HG03378 (cell line): ENCODE measurements around the gene KRTAP10-3.

ENCODE experiments used
- ATAC-seq: cut with Tn5 transposase; IDR thresholded peaks from one replicate; pipeline ENCODE4 v1.9.1; 2021; ENCODE audit warnings: mild to moderate bottlenecking, moderate library complexity; ENCODE audit not compliant: unreplicated experiment

The KRTAP10-3 gene

DNA sequence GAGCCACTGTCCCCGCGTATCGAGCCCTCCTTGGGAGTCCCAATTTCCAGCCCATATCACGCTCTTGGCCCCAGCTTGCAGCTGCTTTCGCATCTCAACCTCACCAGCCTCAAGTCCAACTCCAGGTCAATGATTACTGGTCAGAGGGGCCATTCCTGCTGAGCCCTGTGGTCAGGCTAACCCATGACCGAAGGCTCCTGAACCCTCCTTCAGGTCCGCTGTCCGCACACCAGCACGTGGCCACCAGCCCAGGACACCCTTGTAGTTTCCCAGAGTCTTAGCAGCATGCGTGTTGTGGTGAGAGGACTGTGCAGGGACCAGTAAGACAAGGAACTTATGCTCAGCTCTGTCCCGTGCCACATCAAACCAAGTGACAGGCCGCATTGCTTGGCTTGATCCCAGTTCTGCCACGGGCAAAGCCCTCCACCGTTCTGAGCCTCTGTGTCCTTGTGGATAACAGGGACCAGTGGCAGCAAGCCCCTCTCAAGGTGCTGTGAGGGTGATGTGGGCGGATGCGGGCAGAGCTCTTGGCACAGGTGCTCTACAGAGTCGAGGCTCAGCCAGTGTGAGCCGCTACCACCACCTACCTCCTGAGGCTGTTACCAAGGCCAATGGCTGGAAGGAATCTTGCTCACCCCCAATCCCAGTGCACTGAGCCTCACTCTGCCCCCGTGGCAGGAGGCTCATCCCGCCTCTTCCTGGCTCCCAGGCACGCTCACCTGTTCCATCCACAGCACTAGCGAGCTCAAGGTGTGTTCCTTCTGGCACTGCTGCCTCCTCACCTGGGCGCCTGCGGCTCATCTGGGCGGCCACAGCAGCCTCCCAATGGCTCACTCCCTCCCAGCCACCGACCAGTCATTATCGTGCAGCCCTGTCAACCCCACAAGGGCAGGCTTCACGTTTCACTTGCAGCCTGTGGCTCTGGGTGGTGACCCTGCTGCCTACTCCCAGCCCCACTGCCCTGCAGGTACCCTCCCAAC is 39.0 kb downstream of the KRTAP10-3 start:
- ATAC-seq, result no peak

DNA sequence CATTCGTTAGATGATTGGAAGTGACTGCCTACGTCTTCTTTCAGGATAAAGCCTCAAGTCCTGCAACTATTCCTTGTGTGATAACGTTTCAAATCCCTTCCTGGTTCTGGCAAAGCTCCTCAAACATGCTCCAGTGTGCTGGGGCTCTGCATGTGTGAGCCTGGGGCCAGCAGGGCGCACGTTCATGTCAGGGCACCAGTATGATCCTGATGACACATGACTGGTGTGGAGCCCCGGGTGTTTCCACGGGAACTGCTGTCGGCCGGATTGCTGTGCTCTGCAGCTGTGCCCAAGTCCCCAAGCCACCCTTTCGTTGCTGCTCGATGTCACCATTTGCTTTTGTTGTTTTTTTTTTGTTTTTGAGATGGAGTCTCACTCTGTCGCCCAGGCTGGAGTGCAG is 39.9 kb downstream of the KRTAP10-3 start:
- ATAC-seq, result no peak

DNA sequence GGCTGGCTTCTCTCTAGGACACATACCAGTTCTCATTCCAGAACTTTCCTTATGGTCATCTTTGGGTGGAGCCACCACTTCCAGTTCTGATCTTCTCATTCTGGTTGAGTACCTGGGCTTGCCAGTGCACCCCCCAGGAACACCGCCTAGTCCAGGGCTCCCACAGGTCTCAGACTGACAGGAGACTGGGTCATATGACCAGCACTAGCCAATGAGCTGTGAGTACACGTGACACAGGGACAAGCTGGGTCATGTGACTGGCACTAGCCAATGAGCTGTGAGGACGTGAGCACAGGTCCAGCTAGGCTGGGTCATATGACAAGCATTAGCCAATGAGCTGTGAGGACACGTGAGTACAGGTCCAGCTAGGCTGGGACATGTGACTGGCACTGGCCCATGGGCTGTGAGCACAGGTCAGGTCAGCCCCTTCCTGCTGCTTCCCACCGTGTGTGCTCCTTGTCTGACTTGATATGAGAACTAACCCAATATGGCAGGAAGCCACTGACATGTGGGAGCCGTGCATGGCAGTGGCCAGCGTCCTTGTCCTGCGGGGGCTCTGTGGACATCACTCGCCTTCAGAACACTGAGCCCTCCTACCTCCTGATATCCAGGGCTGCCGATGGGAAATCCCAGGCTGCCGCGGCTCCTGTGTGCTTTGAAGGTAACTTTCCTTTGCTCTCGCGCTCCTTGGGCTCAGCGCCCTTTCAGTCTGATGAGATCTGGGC is 41.3 kb downstream of the KRTAP10-3 start:
- no peak for ATAC-seq

DNA sequence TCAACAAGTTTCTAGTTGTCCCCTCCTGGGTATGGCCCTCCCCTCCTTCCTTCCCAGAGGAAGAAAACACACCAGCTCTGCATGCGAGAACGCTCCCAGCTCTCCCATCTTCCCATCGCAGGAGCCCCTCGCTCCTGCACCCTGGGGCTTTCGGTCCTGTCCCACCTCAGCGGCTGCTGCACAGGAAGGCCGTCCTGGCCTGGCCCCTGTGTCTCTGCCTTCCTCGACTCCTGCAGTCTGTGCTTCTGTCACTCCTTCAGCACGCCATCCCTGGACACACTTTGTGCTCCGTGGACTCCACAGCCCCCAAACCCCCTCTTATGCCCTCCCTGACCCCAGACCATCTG is 41.8 kb downstream of the KRTAP10-3 start:
- no peak for ATAC-seq

DNA sequence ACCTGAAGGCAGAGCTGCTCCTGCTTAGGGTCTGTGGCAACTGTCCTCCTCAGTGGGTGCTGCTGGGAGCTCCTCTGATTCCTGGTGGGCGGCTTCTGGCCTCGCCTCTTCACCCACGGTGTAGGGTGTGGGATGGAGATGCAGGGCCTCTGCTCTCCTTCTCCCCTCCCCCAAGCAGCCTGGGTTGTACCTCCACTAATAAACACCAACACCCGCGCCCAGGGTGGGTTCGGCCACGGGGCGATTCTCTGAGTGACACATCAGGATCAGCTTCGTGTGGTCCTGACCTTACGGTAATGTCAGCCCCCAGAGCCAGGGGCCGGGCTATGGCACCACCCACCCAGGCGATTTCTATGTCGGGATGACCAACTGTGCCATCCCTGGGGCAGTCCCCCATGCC is 42.3 kb downstream of the KRTAP10-3 start:
- ATAC-seq, result no peak

DNA sequence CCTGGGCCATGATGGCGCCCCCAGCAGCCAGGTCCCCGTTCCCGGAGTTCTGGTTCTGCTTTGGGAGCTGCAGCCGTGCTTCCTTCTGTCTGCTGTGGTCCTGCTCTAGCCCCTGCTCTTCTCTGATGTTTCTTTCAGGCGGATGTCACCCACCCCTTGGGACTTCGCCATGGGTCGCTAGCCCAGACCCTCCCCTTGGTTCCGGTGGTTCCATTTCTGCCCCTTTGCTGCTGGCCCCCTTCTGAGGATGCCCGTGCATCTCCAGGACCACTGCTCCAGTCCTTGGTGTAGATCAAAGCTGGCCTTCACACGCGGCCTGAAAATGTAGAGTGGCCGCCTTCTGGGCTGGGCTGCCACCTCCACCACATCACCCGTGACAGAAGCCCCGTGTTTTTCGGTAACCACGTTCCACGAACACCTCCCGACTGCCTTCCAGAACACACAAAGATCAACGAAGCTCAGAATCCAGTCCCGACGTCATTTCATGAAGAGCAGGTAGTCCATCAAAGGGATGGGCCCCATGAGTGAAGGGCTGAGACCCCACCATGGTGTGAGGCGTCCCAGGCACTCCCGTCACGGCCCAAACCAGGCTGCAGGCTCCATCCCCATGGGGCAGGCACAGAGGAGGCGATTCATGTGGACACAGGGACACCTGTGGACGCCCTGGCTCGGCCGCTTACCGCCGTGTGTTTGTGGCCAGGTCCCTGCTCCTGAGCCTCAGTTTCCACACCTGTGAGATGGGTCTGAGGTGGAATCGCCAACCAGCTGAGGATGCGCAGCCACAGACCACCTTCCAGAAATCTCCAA is 43.0 kb downstream of the KRTAP10-3 start:
- no peak for ATAC-seq

DNA sequence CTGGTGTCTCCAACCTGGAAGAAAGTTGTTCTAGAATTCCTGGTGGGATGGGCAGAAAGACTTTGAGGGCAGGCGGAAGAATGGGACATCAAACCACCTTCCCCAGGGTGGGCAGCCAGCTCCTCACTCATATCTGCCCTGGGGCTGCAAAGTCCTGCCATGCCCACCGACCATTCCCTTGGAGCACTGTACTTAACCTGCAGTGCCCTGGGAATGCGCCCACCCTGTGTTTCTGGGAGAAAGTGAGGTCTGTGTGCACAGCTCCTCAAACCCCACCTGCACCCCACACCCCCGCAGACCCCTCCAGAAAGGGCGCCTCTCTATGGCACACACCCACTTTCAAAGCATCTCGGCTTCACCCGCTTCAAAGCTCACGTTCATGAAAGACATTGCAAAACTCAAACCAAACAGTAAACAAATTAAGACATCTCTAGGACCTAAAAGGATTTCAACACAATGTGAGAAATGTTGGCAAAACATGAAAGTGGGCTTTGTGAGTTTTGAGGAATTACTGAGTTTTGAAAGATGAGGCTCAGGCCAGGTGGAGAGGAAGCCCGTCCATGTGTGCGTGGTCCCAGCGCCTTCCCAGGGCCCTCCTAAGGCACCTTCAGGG is 43.7 kb downstream of the KRTAP10-3 start:
- no peak for ATAC-seq

- ATAC-seq, result no peak
These were observed 44.4 kb downstream of the KRTAP10-3 start for GRCh38 chr21:44514218-44514520.

DNA sequence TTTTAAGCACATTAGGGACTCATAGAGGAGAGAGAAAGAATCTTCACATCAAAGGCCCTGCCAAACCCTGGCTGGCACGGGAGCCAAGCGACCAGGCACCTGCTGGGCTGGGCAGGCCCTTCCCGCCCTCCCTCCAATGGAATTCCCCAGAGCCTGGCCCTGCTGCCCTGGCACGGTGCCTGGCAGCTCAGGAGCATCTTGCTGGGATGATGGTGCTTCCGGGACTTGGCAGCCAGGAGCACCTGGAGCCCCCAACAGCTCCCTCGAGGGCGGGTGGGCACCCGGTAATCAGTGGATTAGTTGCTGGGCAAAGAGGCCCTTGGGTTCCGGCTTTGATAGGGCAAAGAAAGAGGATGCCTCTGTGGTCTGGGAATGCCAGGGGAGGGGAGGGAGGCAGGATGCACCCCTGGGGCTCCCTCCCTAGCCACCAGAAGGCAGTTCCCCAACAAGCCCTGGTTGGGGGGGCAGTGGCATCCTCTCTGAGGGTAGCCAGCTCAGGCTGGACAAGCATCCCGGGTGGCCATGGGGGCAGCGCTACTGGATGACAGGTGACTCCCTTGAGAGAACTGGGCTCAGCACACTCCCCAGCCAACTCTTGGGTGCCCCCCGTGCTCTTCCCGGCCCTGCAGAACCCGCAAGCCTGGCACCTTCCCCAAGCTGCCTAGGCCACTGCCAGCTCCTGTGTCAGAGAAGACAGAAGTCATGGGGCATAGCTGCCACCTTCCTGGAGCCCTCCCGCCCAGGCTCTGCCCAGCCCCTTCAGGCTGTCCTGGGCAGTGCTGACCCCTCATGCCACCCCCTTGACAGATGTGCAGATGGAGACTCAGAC is 45.0 kb downstream of the KRTAP10-3 start:
- no peak for ATAC-seq

- no peak for ATAC-seq
These were observed 45.9 kb downstream of the KRTAP10-3 start for GRCh38 chr21:44512496-44513388.

GRCh38 chr21:44511938-44512275 is 46.7 kb downstream of the KRTAP10-3 start:
- ATAC-seq, result no peak

- ATAC-seq, result no peak
These were observed 47.2 kb downstream of the KRTAP10-3 start for GRCh38 chr21:44511219-44511937.

- ATAC-seq, result no peak
These were observed 47.9 kb downstream of the KRTAP10-3 start for GRCh38 chr21:44510508-44511218.

DNA sequence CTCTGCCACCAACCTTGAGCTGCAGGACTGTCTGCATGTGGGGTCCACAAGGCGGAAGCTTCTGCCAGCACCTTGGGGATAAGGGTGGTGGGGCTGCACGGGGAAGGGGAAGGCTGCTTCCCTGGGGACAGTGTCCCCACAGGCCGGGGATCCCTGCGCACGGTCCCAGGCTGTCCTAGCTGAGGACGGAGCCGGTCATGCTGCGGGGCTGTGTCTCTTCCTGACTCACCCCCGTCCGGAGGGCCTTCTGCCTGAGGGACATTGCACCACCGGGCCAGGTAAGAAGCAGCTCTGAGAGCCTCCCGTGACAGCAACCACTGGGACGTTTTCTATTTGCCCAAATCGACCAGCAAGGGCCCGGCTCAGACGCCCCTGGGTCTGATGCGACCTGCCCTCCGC is 48.5 kb downstream of the KRTAP10-3 start:
- ATAC-seq, result no peak

DNA sequence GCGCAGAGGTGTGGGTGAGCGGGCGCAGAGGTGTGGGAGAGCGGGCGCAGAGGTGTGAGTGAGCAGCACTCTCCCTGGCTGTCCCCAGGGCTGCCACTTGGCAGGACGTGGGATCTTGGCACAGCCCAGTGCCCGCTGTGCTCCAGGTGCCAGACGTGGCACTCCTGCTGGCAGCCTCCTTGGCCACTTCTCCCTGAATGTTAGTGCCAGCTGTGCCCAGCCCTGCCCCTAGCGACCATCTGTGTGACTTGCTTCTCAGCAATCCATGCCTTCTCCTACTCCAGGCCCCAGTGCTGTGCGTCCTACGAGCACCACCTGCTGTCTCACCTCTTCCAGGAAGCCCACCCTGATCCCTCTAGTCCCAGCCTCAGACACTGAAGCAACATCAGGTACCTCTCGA is 49.1 kb downstream of the KRTAP10-3 start:
- ATAC-seq, result no peak

GRCh38 chr21:44508711-44509445 is 49.7 kb downstream of the KRTAP10-3 start:
- ATAC-seq, result no peak

- no peak for ATAC-seq
These were observed 50.2 kb downstream of the KRTAP10-3 start for GRCh38 chr21:44508426-44508710.
